Kasumi-1 (cell line): ENCODE data around the gene FER.
A peak's percentile ranks its signal among the peaks of the same experiment; 100 is the strongest.
"Not testable (repeated sequence)": the region's sequence is repeated elsewhere in the genome, so short reads cannot be mapped to it uniquely, and the experiment has no call there.

Experiments used
- DNase-seq, 2 experiments: peaks; one replicate each; lab custom pipeline; 2025; lab: John Stamatoyannopoulos, UW

Gene FER

DNA sequence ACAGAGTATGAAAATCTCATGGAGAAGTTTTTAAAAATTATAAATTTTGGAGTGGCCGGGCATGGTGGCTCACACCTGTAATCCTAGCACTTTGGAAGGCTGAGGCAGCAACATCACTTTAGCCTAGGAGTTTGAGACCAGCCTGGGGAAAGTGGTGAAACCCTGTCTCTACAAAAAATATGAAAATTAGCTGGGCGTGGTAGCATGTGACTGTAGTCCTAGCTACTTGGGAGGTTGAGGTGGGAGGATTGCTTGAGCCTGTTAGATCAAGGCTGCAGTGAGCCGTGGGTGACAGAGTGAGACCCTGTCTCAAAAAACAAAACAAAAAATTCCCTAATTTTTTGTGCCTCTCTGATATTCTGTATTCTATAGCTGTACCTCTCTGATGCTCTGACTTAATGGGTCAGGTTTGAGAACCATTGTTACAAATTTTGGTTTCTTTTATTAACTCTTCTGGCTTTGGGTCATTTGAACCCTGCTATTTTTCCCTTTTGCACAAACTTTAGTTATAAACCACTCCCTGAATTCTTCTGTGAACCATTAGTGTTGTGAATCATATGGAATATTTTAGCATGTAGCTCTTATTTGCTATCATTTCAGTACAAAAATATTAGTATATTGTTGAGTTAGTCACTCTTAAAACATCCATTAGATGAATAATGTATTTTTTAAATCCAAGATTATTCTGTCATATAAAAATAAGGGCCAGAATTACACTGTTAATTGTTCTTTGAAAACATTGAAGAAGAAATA, 51.0 kb downstream of the FER start:
- no peak for DNase-seq

DNA sequence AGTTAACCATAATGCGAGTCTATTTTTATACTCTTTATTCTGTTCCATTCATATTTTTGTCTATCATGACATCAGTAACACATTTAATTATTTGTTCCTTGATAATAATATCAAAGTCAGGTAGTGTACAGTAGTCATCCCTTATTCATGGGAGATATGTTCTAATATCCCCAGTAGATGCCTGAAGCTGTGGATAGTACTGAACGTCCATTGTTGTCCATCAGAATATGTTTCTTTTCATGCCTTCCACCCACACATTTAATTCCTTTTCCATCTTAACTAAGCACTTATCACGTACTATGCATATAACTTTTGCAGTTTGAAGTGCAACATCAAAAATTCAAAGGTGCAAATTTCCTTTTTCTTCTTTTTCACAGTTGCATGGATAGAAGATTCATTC, 53.6 kb downstream of the FER start:
- no peak for DNase-seq

DNA sequence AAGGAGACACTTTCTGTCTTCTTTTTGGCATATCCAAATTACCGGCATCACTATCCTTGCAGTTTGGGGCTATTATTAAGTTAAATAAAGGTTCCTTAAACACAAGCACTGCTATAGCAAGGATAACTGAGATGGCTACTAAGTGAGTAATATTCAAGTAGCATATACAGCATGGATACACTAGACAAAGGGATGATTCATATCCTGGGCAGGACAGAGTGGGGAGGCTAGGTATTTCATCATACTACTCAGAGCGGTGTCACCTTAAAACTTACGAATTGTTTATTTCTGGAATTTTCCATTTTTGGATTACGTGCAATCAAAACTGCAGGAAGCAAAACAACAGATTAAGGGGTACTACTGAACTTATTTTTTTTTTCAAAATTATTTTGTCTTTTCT, 54.1 kb downstream of the FER start:
- DNase-seq, result peak; percentile 58 to 60

DNA sequence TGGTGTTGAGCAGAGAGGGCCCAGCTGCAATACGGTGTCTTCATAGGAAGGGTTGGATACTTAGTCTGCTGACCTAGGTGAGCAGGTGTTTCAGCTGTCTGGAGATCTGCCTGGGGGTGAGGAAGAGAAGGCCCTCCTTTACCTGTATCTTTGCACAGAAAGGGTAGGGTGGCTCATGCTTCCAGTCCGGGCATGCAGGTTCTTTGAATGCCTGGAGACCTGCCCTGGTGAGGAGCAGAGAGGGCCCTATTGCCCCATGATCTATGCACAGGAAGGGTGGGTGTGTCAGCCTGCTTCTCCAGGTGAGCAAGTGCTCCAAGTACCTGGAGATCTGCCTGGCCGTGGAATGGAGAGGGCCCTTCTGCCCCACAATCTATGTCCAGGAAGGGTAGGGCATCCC, 63.0 kb downstream of the FER start:
- DNase-seq, result no peak

DNA sequence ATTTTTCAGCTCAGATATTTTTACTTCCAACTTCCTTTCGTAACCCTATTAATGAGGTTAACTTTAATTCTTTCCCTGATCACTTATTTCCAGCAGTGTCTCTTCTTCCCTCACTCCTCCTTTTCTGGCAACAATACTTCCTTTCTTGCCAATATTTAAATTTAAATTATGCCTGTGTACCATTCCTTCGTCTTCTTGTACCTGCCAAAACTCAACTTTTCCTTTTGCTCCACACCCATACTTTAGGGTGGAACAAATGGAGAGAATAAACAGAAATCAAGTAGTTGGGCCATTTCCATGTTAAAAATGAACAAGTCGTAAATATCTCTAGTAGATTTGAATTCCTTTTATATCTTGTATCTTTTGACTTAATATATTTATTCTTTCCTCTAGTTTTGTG, 66.0 kb downstream of the FER start:
- no peak for DNase-seq

DNA sequence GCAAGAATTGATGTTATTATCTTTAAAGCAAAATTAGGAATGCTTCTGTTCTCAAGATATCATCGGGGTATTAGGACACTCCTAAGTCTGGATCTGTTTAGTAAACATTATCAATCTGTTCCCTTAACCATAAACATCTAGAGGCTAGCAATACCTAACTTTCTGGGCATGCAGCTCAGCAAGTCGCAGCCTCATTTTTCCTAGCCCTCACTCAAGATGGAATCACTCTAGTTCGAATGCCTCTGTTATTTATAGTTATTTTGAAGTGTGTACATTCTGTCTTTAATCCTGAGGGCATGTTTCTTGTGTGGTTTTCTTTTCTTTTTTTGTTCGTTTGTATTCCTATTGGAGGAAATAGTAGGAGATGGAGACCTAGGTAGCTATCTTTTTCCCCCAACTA, 66.9 kb downstream of the FER start:
- DNase-seq, result no peak

DNA sequence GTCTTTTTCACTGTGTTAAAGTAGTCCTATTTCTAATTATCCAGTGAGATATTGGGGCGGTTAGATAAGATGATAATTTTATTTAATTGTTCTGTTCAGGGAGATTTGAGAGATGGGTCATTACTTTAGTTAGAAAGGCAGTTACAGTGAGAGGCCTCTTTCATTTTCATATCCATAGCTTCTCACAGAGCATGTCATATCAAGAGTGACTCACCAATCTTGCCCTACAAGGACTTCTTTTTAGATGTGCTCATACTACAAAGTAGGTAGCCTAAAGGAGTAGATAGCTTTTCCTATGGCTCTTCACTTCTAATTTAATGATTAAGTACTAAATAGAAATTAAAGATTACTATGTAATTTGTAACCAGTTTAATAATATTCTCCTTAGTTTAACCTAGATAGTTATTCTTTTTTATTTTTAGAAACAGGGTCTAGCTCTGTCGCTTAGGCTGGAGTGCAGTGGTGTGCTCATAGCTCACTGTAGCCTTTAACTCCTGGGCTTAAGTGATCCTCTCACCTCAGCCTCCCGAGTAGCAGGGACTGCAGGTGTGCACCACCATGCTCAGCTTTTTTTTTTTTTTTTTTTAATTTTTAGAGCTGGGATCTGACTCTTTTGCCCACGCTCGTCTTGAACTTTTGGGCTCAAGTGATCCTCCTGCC, 71.0 kb downstream of the FER start:
- peak; percentile 6 to 8 for DNase-seq

DNA sequence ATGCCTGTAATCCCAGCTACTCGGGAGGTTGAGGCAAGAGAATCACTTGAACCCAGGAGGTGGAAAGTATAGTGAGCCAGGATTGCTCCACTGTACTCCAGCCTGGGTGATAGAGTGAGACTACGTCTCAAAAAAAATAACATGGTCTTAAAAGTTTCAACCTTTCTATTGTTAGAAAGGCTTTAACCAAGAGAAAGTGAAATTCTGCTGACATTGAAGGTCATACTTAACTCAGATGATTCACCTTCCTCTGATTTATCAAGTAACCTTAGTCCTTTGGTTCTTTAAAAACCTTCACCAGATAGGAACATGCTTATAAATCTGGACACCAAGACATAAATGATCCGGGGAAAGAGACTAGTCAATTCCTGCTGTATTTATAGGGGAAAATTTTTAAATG, 73.3 kb downstream of the FER start:
- no peak for DNase-seq

DNA sequence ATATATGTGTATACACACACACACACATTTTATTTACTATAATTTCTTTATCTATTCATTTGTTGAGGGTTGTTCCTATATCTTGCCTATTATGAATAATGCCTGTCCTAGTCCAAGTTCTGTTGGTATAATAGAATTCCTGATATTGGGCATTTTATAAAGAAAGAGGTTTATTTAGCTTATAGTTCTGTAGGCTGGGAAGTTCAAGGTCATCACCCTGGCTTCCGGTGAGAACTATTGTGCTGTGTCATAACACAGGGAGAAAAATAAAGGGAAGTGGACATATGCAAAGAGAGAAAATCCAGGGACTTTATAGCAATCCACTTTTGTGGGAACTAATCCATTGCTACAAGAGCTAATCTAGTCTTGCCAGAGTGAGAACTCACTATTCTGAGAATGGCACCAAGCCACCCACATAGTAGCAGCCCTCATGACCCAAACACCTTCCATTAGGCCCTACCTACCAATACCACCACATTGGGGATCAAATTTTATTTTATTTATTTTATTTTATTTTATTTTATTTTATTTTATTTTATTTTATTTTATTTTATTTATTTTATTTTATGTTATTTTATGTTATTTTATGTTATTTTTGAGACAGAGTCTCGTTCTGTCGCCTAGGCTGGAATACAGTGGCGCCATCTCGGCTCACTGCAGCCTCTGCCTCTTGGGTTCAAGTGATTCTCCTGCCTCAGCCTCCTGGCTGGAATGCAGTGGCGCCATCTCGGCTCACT, 74.7 kb downstream of the FER start:
- no peak for DNase-seq

DNA sequence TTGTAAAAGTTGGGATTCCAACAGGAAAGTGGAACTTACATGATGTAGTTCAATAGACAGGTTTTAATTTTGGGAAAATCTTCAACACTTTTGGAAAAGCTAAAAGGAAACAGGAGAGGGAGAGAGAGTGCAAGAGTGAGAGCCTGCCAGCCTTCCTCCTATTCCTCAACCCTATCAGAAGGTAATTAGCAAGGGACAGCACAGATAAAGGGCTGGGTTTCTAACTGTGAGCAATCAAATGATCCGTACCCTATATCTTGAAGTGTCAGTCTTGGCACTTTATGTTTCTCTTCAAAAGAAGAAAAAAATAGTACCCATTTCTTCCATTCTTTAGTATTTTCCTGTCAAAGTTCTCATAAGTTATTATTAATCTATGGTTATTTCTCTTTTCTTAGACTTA, 79.4 kb downstream of the FER start:
- no peak for DNase-seq

DNA sequence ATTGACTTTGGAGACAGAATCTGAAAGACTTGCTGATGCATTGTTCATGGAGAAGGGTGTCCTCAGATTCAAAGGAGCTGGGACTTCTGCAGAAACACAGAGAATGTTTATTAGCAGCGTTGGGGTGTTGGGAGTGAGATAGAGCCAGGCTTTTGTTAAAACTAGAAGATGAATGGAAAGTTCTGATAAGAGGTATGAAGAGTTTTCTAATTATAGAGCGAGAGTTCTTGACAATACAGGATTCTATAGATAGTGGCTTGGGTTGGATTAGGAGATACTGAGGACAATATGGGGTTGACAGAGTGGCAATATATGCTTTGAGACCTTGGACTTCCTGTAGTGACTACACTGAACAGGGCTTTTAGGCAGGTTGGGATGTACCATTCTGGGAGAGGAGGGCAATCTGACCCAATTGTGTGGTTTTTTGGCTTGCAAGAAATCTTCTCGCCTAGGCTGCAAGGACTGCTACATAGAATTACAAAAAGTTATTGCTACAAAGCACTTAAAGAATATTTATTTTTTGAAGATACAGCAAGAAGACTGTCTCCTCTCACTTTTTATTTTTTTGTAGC, 83.1 kb downstream of the FER start:
- DNase-seq, result no peak

DNA sequence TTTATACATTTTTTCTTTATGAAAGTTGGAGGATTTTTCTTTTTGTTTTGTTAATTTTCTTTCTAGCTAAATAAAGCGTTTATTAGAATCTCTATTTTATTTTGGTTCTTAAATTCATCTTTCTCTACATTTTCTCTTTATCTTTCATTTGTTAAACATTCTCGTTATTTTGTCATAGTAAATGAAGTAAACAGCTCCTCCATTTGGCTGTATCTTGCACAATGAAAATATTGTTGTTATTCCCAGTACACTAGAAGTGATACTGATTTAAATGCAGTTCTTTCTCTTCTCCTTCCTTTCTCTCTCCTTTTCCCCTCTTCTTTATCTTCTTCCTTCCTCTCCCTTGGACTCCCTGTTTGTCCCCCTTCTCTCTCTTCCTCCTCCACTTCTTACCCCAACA, 88.8 kb downstream of the FER start:
- DNase-seq, result no peak

DNA sequence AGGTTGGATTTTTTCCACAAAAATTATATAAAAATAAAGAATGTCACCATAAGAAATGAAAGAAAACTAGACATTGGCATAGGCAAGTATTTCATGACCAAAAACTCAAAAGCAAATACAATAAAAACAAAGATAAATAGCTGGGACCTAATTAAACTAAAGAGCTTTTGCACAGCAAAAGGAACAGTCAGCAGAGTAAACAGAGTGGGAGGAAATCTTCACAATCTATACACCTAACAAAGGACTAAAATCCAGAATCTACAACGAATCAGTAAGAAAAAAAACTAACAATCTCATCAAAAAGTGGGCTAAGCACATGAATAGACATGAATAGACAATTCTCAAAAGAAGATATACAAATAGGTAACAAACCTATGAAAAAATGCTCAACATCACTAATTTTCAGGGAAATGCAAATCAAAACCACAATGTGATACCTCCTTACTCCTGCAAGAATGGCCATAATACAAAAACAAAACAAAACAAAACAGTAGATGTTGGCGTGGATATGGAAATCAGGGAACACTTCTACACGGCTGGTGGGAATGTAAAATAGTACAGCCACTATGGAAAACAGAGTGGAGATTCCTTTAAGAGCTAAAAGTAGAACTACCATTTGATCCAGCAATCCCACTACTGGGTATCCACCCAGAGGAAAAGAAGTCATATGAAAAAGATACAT, 94.7 kb downstream of the FER start:
- DNase-seq, result not testable (repeated sequence)

DNA sequence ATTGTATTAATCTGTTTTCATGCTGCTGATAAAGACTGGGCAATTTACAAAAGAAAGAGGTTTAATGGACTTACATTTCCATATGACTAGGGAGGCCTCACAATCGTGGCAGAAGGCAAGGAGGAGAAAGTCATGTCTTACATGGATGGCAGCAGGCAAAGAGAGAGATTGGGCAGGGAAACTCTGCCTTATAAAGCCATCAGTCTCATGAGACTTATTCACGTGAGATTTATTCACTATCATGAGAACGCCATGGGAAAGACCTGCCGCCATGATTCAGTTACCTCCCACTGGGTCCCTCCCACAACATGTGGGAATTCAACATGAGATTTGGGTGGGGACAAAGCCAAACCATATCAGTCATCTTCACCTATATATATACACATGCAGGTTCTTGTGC, 103.4 kb downstream of the FER start:
- not testable (repeated sequence) for DNase-seq

DNA sequence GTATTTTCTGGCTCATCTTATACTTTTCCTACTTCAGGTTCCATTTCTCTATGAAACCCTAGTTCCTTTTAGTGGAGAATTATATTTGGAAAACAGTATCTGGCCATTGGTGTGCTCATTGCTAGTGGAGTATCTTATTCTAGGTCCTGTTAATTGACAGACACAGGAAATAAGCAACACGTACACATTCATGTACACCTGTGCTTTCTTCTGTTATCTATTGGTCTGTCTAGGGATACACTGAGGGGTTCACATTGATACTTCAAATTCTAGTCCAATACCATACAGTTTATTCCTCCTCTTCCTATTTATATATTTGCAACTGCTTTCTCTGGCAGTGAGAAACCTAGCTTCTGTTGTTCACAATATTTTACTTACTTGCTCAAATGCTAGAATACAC, 110.2 kb downstream of the FER start:
- DNase-seq, result peak in 1 of 2 experiments; percentile 3

DNA sequence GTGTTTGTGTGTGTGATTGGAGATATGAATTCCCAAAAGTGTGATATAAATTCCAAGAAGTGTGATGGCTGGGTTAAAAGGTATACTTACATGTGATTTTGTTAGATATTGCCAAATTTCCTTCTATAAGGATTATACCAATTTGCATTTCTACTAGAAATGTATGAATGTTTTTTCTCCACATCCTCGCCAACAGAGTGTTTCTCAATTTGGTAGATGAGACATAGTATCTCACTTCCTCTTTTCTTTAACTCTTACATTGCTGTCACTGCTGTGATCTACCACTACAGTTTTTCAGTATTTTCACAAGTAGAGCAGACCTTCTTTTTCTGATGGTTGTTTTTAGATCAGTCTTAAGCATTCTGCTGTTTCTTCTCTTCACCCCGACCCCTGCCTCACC, 111.3 kb downstream of the FER start:
- peak; percentile 89 to 93 for DNase-seq

DNA sequence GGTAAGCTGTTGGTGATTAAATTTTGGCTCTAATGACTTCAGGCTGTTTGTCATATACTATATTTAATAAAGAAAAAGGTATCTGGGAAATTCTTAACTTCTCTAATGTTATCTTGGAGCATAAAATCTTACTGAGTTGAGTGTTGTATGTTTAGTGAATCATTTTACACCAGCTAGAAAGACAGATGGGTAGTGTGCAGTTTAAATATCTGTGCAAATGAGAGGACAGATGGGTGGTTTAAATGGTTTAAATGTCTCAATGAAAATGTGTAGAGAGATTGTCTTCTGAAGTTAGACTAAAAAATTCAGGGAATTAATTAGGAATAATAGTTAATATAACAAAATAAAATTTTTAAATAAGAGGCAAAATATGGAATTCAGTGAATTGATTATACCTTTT, 114.5 kb downstream of the FER start:
- no peak for DNase-seq

DNA sequence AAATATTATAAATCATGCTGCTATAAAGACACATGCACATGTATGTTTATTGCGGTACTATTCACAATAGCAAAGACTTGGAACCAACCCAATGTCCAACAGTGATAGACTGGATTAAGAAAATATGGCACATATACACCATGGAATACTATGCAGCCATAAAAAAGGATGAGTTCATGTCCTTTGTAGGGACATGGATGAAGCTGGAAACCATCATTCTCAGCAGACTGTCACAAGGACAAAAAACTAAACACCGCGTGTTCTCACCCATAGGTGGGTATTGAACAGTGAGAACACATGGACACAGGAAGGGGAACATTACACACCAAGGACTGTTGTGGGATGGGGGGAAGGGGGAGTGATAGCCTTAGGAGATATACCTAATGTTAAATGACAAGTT, 118.4 kb downstream of the FER start:
- DNase-seq, result not testable (repeated sequence)

DNA sequence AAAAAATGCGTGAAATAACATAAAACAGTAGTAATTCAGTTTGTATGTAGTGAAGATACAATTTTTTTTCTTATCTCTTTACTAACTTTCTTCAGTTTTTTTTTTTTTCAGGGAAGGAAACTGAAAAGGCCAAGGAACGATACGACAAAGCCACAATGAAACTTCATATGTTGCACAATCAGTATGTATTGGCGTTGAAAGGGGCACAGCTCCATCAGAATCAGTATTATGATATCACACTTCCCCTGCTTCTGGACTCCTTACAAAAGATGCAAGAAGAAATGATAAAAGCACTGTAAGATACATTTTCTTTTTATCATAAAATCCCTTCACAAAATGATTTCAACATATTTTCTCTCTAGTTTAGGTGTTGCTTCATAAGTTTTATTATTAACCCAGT, 120.0 kb downstream of the FER start:
- DNase-seq, result peak; percentile 50 to 65

DNA sequence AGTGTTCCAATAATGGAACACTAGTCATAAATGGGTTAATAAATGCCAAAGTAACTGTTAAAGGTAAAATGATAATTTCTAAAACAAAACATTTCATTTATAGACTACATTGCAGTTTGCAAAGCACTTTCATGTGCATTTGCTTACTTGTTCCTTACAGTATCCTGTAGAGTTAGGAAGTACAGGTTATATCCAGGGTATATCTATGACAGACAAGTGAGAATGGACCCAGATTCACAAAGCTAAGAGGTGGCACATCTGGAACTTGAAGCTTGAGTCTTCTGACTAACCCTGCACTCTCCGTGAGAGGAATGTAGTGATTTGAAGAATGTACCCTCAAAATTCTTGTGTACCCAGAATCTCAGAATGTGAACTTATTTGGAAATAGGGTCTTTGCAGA, 121.4 kb downstream of the FER start:
- DNase-seq, result no peak

DNA sequence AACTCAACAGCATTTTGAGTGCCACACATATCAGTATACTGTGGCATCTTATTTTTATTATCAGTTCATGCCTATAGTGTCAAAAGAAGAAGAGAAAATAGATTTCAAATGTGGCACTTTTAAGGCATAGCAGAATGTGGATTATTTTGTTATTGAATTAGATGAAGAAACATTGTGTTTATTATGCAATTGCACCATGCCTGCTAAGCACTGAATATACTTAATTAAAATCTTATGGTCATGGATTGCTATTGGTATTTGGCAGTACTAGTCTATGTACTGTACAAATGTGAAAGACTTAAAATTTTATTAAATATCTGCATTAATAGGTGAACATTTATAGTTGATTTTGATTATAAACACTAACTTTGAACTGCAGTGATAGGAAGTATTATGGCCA, 128.8 kb downstream of the FER start:
- no peak for DNase-seq

DNA sequence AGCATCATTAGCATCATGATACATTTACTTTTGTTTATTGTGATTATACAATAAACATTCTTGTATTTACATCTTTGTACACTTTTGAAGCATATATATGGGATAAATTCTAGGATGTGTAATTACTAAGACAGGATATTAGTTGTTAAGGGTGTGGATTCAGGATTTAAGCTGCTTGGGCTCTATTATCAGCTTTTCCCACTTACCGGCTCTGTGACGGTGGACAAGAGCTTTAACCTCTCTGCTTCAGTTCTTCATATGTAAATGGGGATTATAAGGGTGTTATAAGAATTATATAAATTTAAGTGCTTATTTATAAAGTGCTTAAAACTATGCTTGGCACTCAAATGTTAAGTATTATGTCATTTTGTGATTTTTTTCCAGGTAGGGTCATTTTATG, 131.1 kb downstream of the FER start:
- DNase-seq, result no peak
